Measurements from ENCODE around the gene SURF6.

DNA sequence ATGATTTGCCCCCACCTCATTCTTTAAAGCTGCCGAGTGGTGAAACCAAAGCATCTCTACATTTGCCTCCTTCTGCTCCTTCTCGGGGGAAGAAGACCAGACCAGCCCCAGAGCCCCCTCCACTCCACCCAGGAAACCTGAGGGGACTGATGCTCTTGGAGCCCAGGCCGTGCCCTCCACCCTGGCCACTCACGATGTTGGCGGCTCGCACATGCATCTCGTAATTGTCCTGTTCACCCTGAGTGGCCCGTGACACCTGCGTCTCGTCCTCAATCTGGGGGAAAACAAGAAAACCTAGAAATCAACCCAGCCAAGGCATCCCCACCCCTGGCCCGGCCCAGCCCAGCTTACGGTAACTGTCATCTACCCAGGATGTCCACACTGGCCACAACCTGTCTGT, 9.0 kb upstream of the SURF6 start:
- TF ChIP-seq TAF1 (IDR thresholded peaks at IDR 0.05; ENCODE audit: borderline replicate concordance, low read depth, low read length) (no peak), POLR2A (IDR thresholded peaks at IDR 0.05; ENCODE audit: low read depth, low read length) (no peak)

Measured in GM12892 (cell line).